Limb (tissue), 2 donors: ENCODE data around the gene DLGAP4.

Experiments
- DNase-seq, 2 donors: peaks; one replicate each; pipeline ENCODE4 v3.0.0-alpha.2; 2016; ENCODE audit errors: extremely low spot score in 2 of 2

The DLGAP4 gene

DNA sequence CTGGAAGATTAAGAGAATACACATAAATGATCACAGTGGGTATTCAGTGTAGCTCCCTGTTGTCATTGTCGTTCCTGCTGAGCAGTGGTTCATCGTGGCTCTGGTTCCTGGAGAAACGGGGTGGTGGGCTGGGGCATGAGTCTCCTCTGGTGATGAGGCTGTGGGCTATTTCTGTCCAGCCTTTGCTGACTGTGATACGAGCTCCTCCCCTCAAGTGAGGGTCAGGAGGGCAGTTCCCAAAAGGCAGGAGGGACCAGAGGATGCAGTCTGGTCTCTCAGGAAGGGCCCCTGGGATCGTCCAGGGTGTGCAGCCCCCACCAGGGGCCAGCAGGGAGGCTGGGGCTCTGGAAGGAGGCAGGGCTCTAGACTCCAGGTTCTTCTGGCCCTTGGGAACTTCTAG lies 31.1 kb upstream of the DLGAP4 start:
- DNase-seq = no peak

DNA sequence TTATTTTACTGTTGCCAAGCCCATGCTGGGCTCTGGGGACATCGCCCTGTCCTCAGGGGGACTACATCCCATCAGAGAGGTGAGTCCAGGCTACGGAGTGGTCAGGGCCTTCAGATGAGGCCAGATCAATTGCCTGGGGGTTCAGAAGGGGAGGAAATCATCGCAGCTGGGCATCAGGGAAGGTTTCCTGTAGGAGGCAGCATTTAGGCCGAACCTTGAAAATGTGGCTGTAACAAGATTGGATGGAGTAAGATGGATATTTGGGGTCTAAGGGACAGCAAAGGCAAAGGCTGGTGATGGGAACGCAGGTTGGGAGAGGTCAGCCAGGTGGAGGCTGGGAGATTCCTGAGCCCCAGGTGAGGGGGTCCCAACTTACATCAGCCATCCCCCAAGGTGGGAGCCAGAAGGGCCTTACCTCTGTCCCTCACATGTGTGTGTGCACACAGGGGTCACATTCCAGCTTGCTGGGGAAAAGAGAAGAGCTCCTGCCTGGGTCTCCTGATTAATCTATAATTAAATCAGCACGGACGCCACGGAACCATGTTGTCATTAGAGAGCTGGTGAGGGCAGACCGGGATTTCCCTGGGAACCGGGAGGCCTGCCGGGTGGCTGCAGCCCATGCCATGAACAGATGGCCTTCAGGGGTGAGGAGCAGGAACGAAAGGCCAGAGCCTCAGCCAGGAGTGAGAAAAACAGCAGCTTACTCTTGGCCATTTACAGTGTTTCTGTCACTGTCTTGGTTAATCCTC lies 30.5 kb upstream of the DLGAP4 start:
- DNase-seq = no peak

- DNase-seq = no peak
Measured at GRCh38 chr20:36277546-36277945, 28.6 kb upstream of the DLGAP4 start.

GRCh38 chr20:36279362-36279761 lies 26.8 kb upstream of the DLGAP4 start:
- no peak for DNase-seq

- no peak for DNase-seq
Measured at GRCh38 chr20:36279776-36280175, 26.4 kb upstream of the DLGAP4 start.

DNA sequence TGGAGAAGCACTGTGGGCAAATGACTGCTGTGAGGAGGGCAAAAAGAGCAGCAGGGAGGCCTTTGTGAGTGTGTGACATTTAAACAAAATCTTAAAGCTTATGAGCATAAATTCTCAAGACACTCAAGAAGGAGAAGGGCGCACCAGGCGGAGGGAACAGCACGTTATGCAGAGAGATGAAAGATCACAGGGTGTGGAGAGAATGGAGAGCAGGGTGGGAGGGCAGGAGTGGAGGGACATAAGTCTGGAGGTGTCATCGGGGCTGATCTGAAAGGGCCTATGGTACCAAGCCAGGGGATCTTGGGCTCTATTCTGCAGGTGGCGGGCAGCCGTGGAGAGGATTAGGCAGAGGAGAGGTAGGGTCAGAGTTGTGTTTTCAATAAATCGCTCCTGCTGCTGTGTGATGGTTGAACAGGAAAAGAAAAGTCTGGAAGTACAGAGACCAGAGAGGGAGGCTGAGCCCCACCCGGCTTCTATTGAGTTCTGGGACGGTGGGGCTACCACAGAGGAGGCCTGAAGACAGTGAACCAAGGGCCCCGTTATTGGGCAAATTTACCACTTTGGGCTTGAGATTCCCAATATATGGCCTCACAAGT lies 24.3 kb upstream of the DLGAP4 start:
- no peak for DNase-seq

DNA sequence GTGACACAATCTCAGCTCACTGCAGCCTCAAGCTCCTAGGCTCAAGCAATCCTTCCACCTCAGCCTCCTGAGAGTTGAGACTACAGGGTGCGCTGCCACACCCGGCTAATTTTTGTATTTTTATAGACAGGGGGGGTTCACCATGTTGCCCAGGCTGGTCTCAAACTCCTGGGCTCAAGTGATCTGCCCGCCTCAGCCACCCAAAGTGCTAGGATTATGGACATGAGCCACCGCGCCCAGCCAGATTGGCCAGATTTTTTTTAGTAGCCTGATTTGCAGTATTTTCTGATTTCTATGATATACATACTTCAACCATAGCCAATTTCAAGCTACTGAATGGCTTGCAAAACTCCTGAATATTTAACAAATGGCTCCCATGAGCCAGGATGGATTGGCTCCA lies 21.4 kb upstream of the DLGAP4 start:
- DNase-seq = no peak

DNA sequence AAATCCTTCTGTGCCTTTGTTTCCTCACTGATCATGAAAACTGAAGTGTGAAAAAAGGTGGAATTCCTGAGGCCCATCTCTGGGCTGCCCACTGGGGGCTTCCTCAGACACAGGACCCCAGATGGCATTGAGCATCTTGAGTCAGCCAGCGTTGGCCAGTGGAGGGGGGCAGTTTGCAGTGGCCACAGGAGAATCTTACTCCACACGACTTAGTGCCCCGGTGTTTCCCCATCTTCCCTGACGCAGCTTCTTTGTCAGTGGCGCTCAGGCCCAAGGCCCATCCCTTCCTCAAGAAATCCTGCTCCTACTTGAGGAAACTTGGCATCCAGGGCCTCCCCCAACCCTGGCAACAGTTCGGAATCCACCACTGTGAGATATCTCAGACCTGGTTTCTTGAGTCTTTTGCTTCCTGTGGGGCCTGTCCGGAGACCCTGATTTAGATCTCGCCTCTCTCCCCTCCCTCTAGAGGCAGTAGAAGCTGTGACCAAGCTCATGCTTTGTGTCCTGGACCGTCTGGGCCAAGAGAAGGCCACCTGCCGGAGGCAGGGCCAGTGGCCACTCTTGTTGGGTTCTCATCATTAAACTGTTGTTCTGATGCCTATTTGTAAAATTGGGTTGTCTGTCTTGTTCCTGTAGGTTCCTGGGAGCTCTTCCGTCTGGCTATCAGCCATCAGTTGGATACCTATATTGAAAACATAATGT lies 20.2 kb upstream of the DLGAP4 start:
- DNase-seq = no peak

DNA sequence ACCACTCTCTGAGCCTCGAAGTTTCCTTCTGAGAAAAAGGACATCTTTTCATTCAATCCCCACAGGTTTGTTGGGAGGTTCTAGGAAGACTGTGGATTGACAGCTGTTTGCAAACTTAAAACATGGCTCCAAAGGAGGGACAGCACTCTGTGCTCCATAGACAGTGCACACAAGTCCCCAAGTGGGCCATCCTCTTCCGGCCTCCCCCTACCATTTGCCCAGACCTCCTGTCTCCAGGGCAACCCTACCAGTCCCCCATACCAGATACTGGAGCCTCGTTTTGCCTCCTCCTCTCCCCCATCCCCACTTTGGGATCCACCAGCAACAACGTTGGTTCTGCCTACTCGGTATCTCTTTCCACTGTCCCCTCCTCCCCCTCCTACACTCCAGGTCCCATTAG lies 8.5 kb upstream of the DLGAP4 start:
- no peak for DNase-seq

DNA sequence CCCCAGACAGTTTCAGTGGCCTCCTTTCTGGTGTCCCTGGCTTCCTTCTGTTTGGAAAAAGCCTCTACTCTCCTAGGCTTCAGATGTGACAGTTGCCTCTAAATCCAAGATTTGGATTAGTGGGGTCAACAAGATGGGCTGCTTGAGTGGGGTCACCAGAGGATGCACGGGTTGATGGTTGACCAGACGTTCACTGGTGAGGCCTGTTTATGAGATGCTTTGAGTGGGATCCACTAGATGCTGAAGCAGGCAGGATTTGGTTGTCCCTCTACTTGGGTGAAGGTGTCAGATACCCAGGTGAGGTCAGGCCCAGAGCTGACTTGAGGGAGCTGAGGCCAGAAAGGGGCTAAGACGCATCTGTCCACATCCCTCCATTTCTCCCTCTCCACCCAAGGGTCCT lies 8.1 kb upstream of the DLGAP4 start:
- no peak for DNase-seq

GRCh38 chr20:36298795-36299339 lies 7.3 kb upstream of the DLGAP4 start:
- DNase-seq = no peak

DNA sequence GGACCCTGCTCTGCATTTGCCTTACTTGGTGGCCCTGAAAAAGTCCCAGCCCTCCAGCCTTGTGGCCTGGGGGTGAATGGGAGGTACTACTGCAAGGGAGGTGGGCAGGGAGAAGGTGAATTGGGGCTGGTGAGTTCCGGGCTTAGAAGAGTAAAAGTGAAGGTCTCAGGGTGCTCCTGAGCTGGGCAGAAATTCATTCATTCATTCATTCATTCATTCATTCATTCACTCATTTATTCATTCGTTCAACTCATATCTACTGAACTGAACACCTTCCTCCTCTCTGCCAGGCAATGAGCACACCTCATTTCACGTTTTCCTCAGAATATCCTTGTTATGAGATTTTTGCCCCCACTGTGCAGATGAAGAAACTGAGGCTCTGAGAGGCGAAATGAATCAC lies 6.7 kb upstream of the DLGAP4 start:
- DNase-seq = no peak

GRCh38 chr20:36301359-36302119 lies 4.6 kb upstream of the DLGAP4 start:
- DNase-seq = no peak

DNA sequence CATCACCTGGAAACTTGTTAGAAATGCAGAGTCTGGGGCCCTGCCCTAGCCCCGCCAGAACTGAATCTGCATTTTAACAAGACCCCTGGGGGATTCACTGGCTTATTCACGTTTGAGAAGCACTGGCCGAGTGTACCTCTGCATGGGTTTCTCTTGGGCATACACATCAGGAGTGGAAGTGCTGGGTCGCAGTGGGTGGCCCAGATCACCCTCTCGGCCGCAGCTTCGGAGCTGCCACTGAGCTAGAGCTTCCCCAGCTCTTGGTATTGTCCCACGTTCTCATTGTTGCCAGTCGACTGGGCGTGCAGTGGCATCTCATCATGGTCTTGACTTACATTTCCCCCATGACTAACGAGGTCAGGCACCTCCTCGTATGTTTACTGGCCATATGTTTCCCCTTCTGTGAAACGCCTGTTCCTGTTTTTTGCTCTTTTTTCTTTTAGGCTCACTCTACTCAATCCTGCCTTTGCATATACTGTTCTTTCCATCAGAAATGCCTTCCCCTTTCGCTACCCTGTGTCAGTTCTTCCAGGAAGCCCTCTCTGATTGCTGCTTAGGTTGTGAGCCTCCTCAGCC lies 3.0 kb upstream of the DLGAP4 start:
- no peak for DNase-seq

DNA sequence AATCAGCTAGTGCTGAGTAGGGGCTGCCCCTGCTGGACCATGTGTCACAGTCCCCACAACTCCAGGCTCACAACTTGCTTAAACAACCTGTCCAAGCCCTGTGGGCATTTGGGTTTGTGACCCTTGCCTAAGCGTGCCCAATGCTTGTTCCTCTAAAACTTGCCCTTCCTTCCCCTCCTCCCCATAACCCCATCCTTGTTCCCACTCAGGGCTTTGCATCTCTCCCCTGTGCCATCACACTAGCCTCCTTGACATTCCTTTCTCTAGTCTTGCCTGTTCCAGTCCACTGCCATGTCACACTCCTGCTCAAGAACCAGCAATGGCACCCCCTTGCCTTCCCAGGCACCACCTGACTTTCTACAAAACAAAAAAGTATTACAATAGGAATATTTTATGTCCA lies 2.3 kb upstream of the DLGAP4 start:
- no peak for DNase-seq

DNA sequence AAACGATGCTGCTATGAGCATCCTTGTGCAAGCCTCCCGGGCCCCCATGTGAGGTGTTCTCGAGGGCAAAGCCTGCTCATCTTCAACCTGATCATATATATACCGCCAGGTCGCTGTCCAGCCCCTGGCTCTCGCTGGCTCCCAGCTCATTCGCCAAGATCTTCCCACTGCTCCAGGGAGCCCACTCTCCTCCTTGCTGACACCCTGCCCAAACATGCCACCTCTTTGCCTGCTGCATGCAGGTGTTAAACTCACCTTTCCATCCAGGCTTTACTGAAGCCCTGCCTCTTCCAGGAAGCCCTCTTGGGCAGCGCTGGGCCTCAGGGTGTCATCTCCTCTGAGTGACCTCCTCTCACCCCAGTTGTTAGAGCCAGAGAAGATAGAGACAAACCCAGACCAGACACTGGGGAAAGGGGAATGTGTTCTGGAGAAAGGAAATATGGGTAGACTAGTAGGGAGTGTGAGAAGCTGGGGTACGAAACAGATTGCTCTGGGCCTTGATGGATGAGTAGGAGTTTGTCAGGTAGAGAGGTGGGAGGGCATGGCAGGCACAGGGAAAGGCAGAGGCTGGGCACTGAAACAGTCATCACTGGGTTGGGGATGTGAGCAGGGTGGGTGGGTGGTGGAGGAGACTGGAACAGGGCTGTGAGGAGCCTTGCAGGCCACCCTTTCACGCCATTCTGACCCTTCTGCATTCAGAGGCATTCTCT lies 1.2 kb upstream of the DLGAP4 start:
- no peak for DNase-seq

GRCh38 chr20:36306553-36307411 lies 643 bp downstream of the DLGAP4 start:
- no peak for DNase-seq

DNA sequence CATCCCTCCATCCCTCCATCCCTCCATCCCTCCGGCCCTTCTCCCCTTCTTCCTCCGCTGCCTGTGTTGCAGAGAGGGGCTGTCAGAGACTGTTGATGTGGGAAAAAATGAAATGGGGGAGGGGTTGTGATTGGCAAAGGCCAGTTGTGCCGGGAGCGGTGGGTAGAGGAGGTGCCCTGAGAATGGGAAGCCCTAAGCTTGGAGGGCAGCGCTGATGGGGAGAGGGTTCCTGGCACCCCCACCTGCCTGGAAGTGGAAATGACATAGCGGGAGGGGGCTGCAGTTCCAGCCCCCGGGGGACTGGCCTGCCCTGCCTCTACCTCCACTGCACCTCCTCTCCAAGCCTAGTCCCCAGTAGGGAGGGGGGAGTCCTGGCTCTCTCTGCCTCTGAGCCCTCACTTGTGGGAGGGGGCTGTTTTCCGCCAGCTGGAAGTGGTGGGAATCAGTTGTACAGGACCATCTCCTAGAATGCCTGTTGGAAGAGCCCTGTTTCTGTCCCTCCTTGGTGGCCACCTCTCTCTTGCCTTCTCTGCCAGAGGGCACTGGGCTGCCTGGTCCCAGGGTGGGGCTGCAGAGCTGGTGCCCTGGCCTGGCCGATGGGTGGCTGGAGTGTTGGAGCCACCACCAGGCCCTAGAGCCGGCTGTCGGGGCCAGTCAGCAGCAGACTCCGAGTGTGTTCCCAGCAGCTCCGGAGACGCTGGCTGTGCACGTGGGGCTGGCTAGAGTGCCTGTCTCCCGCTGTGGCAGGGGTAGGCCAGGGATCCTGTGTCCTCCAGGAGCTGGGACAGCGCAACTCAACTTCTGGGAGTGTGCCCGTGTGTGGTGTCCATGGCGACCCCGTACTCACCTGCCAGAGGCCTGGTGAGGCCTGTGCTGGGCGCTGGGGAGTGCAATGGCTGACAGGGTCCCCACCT lies 1.5 kb downstream of the DLGAP4 start:
- no peak for DNase-seq

DNA sequence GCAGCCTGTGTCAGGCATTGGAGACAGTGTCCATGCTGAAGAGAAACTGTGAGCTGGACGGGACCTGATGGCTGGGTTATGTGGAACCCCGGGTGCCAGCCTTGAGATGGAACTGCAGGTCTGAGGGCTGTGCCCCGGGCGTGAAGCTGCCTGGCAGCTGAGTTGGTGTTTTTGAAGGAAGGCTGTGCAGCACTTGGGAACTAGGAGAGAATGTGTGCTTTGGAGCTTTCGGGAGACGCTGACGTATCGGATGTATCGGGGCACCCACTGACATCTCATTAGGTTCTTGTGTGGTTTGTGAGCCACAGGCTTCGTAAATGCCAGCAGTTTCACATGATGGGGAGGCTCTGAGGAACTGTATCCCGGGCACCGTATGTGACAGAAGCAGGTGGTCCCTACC lies 2.2 kb downstream of the DLGAP4 start:
- no peak for DNase-seq
